HepG2 (cell line): ENCODE data around the gene RTEL1. TPM values are rescaled to one million over a fixed set of nuclear protein-coding genes. Genes with fewer than 3 reads are reported as not detected.

ENCODE experiments used
- AKAP8 ChIP-seq: sonication (generic); formaldehyde crosslinking; IDR thresholded peaks from 2 replicates; pipeline ENCODE4 v1.5.1; 2020; ENCODE audit warnings: mild to moderate bottlenecking, missing genetic modification reagents
- HDAC6 ChIP-seq: fragments of 200-600 bp; sonication (generic); IDR thresholded peaks from 2 replicates; pipeline ENCODE4 v1.7.0; 2017; ENCODE audit warnings: mild to moderate bottlenecking, antibody characterized with exemption, low read length, low read depth
- MXD1 ChIP-seq: sonication (generic); formaldehyde crosslinking; IDR thresholded peaks from 2 replicates; pipeline ENCODE4 v1.4.0; 2020; ENCODE audit warnings: mild to moderate bottlenecking, missing genetic modification reagents
- RAD21 ChIP-seq: fragments of 450-650 bp; formaldehyde crosslinking; IDR thresholded peaks from 2 replicates; pipeline ENCODE4 v1.5.0; 2020; ENCODE audit warnings: mild to moderate bottlenecking
- RFX5 ChIP-seq: IDR thresholded peaks from 2 replicates; pipeline ENCODE4 v1.6.1; 2011; ENCODE audit warnings: low read depth, low read length, improper control_type of control experiment
- SMYD3 ChIP-seq: sonication (generic); formaldehyde crosslinking; IDR thresholded peaks from 2 replicates; pipeline ENCODE4 v1.8.1; 2023; ENCODE audit warnings: mild to moderate bottlenecking, missing genetic modification reagents
- TGIF2 ChIP-seq: IDR thresholded peaks from 2 replicates; pipeline ENCODE4 v1.6.1; 2016; ENCODE audit warnings: control low read depth, missing compliant biosample characterization
- ZBTB40 ChIP-seq, 2 experiments: fragments of 450-650 bp in 1 of 2; sonication (generic) in 1 of 2; formaldehyde crosslinking in 1 of 2; IDR thresholded peaks; 2 replicates each; pipeline versions ENCODE4 v1.6.1 to v1.8.0; 2016 to 2022; ENCODE audit warnings: antibody characterized with exemption in 1 of 2, mild to moderate bottlenecking in 1 of 2, missing genetic modification reagents in 1 of 2
- polyA plus RNA-seq, 8 experiments: library from polyadenylated mRNA; depleted of rRNA in 3 of 8; stranded (reverse) in 7 of 8; unstranded in 1 of 8; fragments of >200 nt; fragmentation: Illumina TruSeq in 4 of 8; extraction: Trizol in 4 of 8; gene quantifications; 2 replicates each; pipeline versions ENCODE4 v1.2.1 to v1.2.3, GENCODE V29; 2011 to 2016; ENCODE audit warnings: low read depth in 4 of 8, missing spikeins in 1 of 8, mixed read lengths in 1 of 8; ENCODE audit not compliant: insufficient read depth in 1 of 8
- total RNA-seq, 5 experiments: library from RNA; depleted of rRNA; stranded (reverse); fragments of >200 nt; fragmentation: Illumina TruSeq; extraction: Trizol; gene quantifications; 2 replicates each; pipeline ENCODE4 v1.2.3, GENCODE V29; 2016; ENCODE audit warnings: low read depth in 1 of 5
- TF ChIP-seq, protein P1 (sequence below): sonication (generic); formaldehyde crosslinking; IDR thresholded peaks from 2 replicates; pipeline ENCODE4 v1.9.0; 2021; ENCODE audit warnings: missing genetic modification reagents, mild to moderate bottlenecking, borderline replicate concordance
- TF ChIP-seq, protein P2 (sequence below): sonication (generic); formaldehyde crosslinking; IDR thresholded peaks from 2 replicates; pipeline ENCODE4 v1.4.0; 2020; ENCODE audit warnings: missing genetic modification reagents
- TF ChIP-seq, protein P3 (sequence below): sonication (generic); formaldehyde crosslinking; IDR thresholded peaks from 2 replicates; pipeline ENCODE4 v1.8.1; 2023; ENCODE audit warnings: missing genetic modification reagents, mild to moderate bottlenecking, borderline replicate concordance

Gene RTEL1
- total and polyA plus RNA-seq, 2 of the 13 experiments (the other 11 are each of a cell fraction or from before 2014, with no cell fraction given), result 21.8 to 36.4 TPM

GRCh38 chr20:63657937-63658748 is at the start of gene RTEL1 (continued):
- TF ChIP-seq ZBTB40 (IDR thresholded peaks at IDR 0.05) (peak; percentile 98), ZBTB40 (CRISPR knock-in tag; IDR thresholded peaks at IDR 0.05) (no peak; the same call in none of the 2 replicates), RAD21 (CRISPR knock-in tag) (peak; percentile 79), TGIF2 (CRISPR knock-in tag) (peak; percentile 94), RFX5 (peak; percentile 36; the same call in 1 of the 2 replicates), MXD1 (peak; percentile 94), HDAC6 (no peak), AKAP8 (peak; percentile 96), SMYD3 (no peak)
- TF ChIP-seq, protein P1, sequence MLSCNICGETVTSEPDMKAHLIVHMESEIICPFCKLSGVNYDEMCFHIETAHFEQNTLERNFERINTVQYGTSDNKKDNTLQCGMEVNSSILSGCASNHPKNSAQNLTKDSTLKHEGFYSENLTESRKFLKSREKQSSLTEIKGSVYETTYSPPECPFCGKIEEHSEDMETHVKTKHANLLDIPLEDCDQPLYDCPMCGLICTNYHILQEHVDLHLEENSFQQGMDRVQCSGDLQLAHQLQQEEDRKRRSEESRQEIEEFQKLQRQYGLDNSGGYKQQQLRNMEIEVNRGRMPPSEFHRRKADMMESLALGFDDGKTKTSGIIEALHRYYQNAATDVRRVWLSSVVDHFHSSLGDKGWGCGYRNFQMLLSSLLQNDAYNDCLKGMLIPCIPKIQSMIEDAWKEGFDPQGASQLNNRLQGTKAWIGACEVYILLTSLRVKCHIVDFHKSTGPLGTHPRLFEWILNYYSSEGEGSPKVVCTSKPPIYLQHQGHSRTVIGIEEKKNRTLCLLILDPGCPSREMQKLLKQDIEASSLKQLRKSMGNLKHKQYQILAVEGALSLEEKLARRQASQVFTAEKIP (CRISPR knock-in tag), result no peak
- TF ChIP-seq, protein P2, sequence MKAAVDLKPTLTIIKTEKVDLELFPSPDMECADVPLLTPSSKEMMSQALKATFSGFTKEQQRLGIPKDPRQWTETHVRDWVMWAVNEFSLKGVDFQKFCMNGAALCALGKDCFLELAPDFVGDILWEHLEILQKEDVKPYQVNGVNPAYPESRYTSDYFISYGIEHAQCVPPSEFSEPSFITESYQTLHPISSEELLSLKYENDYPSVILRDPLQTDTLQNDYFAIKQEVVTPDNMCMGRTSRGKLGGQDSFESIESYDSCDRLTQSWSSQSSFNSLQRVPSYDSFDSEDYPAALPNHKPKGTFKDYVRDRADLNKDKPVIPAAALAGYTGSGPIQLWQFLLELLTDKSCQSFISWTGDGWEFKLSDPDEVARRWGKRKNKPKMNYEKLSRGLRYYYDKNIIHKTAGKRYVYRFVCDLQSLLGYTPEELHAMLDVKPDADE (CRISPR knock-in tag), result peak; percentile 97; the same call in 1 of the 2 replicates
- TF ChIP-seq, protein P3, sequence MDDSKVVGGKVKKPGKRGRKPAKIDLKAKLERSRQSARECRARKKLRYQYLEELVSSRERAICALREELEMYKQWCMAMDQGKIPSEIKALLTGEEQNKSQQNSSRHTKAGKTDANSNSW (CRISPR knock-in tag), result peak; percentile 48; the same call in 1 of the 2 replicates
